ENCODE results near the gene LCLAT1.

- no peak for TF ChIP-seq YY1 (IDR thresholded peaks at IDR 0.05; ENCODE audit: insufficient read depth, insufficient read length)
- no peak for TF ChIP-seq ZNF274 (IDR thresholded peaks at IDR 0.05; ENCODE audit: low read depth, low read length)
- no peak for TF ChIP-seq SUZ12 (IDR thresholded peaks at IDR 0.05; ENCODE audit: extremely low read depth, insufficient read depth, insufficient read length)
Observed at GRCh38 chr2:30476636-30477035, 29.6 kb downstream of the LCLAT1 start.
